Central memory CD8-positive, alpha-beta T cell (primary cell): ENCODE data around the gene MRM1.

ENCODE experiments used
- ATAC-seq: fragments of 150-1000 bp; cut with Tn5 transposase; replicated peaks from 2 replicates; pipeline ENCODE4 v1.10.0; 2022; ENCODE audit warnings: mild to moderate bottlenecking, moderate FRiP score, moderate number of reproducible peaks; ENCODE audit not compliant: poor library complexity, severe bottlenecking; ENCODE audit errors: extremely low read depth
- DNase-seq, 2 donors: peaks; one replicate each; pipeline ENCODE4 v3.0.0; 2021; ENCODE audit warnings: low spot score in 2 of 2
- H3K27ac Mint-ChIP-seq: one replicate; pipeline ENCODE4 v1.8.0; 2022; ENCODE audit warnings: low read depth, mild to moderate bottlenecking, moderate library complexity, mixed read lengths
- H3K27me3 Mint-ChIP-seq: one replicate; pipeline ENCODE4 v1.8.0; 2022; ENCODE audit warnings: mixed read lengths
- H3K36me3 Mint-ChIP-seq: one replicate; pipeline ENCODE4 v1.8.0; 2022; ENCODE audit warnings: mild to moderate bottlenecking, moderate library complexity, mixed read lengths; ENCODE audit not compliant: insufficient read depth
- H3K4me1 Mint-ChIP-seq: one replicate; pipeline ENCODE4 v1.8.0; 2022; ENCODE audit warnings: mixed read lengths
- H3K4me3 Mint-ChIP-seq: one replicate; pipeline ENCODE4 v1.8.0; 2022; ENCODE audit warnings: mild to moderate bottlenecking, moderate library complexity, mixed read lengths
- H3K9me3 Mint-ChIP-seq: one replicate; pipeline ENCODE4 v1.8.0; 2022; ENCODE audit warnings: mixed read lengths

Gene MRM1

GRCh38 chr17:36625188-36625587, 23.8 kb downstream of the MRM1 start:
- Mint-ChIP-seq H3K4me3 (no peak overlapping the region), H3K27me3 (no peaks in the 10 kb centered on the region), H3K9me3 (no peaks in the 10 kb centered on the region), H3K27ac (no peak overlapping the region), H3K36me3 (no peaks in the 10 kb centered on the region), H3K4me1 (peaks cover 6% of the 10 kb centered on the region)
- no peak for ATAC-seq
- no peak for DNase-seq

GRCh38 chr17:36627101-36627500, 25.7 kb downstream of the MRM1 start:
- DNase-seq (no peak), ATAC-seq (no peak)
- Mint-ChIP-seq H3K4me3 (no peak overlapping the region), H3K4me1 (no peaks in the 10 kb centered on the region), H3K9me3 (no peaks in the 10 kb centered on the region), H3K27me3 (peaks cover 5% of the 10 kb centered on the region), H3K36me3 (no peaks in the 10 kb centered on the region), H3K27ac (no peak overlapping the region)

- ATAC-seq (no peak), DNase-seq (no peak)
- Mint-ChIP-seq H3K4me1 (no peaks in the 10 kb centered on the region), H3K36me3 (no peaks in the 10 kb centered on the region), H3K27me3 (peaks cover 20% of the 10 kb centered on the region), H3K4me3 (no peak overlapping the region), H3K27ac (no peak overlapping the region), H3K9me3 (no peaks in the 10 kb centered on the region)
Measured at GRCh38 chr17:36628576-36628975, 27.2 kb downstream of the MRM1 start.

- Mint-ChIP-seq H3K27me3 (peaks cover 28% of the 10 kb centered on the region), H3K4me1 (no peaks in the 10 kb centered on the region), H3K27ac (no peak overlapping the region), H3K4me3 (no peak overlapping the region), H3K9me3 (no peaks in the 10 kb centered on the region), H3K36me3 (no peaks in the 10 kb centered on the region)
- DNase-seq, result peak; percentile 66 to 83
- peak; percentile 52 for ATAC-seq
Measured at GRCh38 chr17:36629252-36629847, 28.0 kb downstream of the MRM1 start.

- H3K27ac Mint-ChIP-seq, result no peak overlapping the region
- no peaks in the 10 kb centered on the region for H3K36me3 Mint-ChIP-seq
- DNase-seq, result no peak
- no peak for ATAC-seq
- H3K27me3 Mint-ChIP-seq, result peaks cover 35% of the 10 kb centered on the region
- H3K4me3 Mint-ChIP-seq, result no peak overlapping the region
- no peaks in the 10 kb centered on the region for H3K4me1 Mint-ChIP-seq
- H3K9me3 Mint-ChIP-seq, result no peaks in the 10 kb centered on the region
Measured at GRCh38 chr17:36629970-36630502, 28.7 kb downstream of the MRM1 start.

- no peaks in the 10 kb centered on the region for H3K4me1 Mint-ChIP-seq
- no peak overlapping the region for H3K27ac Mint-ChIP-seq
- H3K27me3 Mint-ChIP-seq, result peaks cover 43% of the 10 kb centered on the region
- no peak overlapping the region for H3K4me3 Mint-ChIP-seq
- H3K36me3 Mint-ChIP-seq, result no peaks in the 10 kb centered on the region
- no peaks in the 10 kb centered on the region for H3K9me3 Mint-ChIP-seq
- no peak for ATAC-seq
- no peak for DNase-seq
Measured at GRCh38 chr17:36631022-36631421, 29.6 kb downstream of the MRM1 start.

GRCh38 chr17:36632916-36633771, 31.8 kb downstream of the MRM1 start:
- DNase-seq (no peak), ATAC-seq (no peak)
- H3K4me3 Mint-ChIP-seq, result no peak overlapping the region
- no peaks in the 10 kb centered on the region for H3K36me3 Mint-ChIP-seq
- no peak overlapping the region for H3K27ac Mint-ChIP-seq
- H3K9me3 Mint-ChIP-seq, result no peaks in the 10 kb centered on the region
- H3K4me1 Mint-ChIP-seq, result peaks cover 6% of the 10 kb centered on the region
- peaks cover 49% of the 10 kb centered on the region for H3K27me3 Mint-ChIP-seq

- Mint-ChIP-seq H3K4me1 (peaks cover 19% of the 10 kb centered on the region), H3K27me3 (peaks cover 84% of the 10 kb centered on the region), H3K36me3 (no peaks in the 10 kb centered on the region), H3K9me3 (no peaks in the 10 kb centered on the region), H3K4me3 (no peak overlapping the region), H3K27ac (no peak overlapping the region)
- DNase-seq, result no peak
- ATAC-seq, result no peak
Measured at GRCh38 chr17:36640346-36640745, 39.0 kb downstream of the MRM1 start.

GRCh38 chr17:36640836-36641235, 39.5 kb downstream of the MRM1 start:
- DNase-seq (no peak), ATAC-seq (no peak)
- Mint-ChIP-seq H3K4me3 (no peak overlapping the region), H3K4me1 (peaks cover 19% of the 10 kb centered on the region), H3K36me3 (no peaks in the 10 kb centered on the region), H3K27ac (no peak overlapping the region), H3K27me3 (peaks cover 84% of the 10 kb centered on the region), H3K9me3 (no peaks in the 10 kb centered on the region)

GRCh38 chr17:36641331-36641876, 40.0 kb downstream of the MRM1 start:
- Mint-ChIP-seq H3K9me3 (no peaks in the 10 kb centered on the region), H3K4me1 (peaks cover 17% of the 10 kb centered on the region), H3K4me3 (peak overlapping the region; percentile 70), H3K27ac (no peak overlapping the region), H3K27me3 (peaks cover 88% of the 10 kb centered on the region), H3K36me3 (no peaks in the 10 kb centered on the region)
- no peak for DNase-seq
- ATAC-seq, result no peak

- Mint-ChIP-seq H3K9me3 (no peaks in the 10 kb centered on the region), H3K4me3 (peak overlapping the region; percentile 70), H3K4me1 (peaks cover 13% of the 10 kb centered on the region), H3K36me3 (no peaks in the 10 kb centered on the region), H3K27me3 (peaks cover 96% of the 10 kb centered on the region), H3K27ac (no peak overlapping the region)
- no peak for ATAC-seq
- no peak for DNase-seq
Measured at GRCh38 chr17:36641877-36642845, 40.8 kb downstream of the MRM1 start.

- H3K27me3 Mint-ChIP-seq, result peaks cover 97% of the 10 kb centered on the region
- H3K36me3 Mint-ChIP-seq, result no peaks in the 10 kb centered on the region
- no peak overlapping the region for H3K27ac Mint-ChIP-seq
- no peak for DNase-seq
- no peak for ATAC-seq
- no peaks in the 10 kb centered on the region for H3K9me3 Mint-ChIP-seq
- H3K4me1 Mint-ChIP-seq, result peaks cover 13% of the 10 kb centered on the region
- peak overlapping the region; percentile 70 for H3K4me3 Mint-ChIP-seq
Measured at GRCh38 chr17:36643086-36643685, 41.8 kb downstream of the MRM1 start.
